Iris pigment epithelial cell (primary cell): ENCODE data around the gene PTCD1.
"Not testable (repeated sequence)": the region's sequence is repeated elsewhere in the genome, so short reads cannot be mapped to it uniquely, and the experiment has no call there.

Source experiments
- DNase-seq: peaks from one replicate; pipeline ENCODE4 v3.0.0-alpha.2; 2011; ENCODE audit warnings: low read depth

Gene PTCD1

GRCh38 chr7:99387912-99388311 is 50.7 kb downstream of the PTCD1 start:
- DNase-seq, result no peak

GRCh38 chr7:99387239-99387635 is 51.4 kb downstream of the PTCD1 start:
- DNase-seq, result not testable (repeated sequence)

GRCh38 chr7:99386584-99387238 is 51.9 kb downstream of the PTCD1 start:
- no peak for DNase-seq

- no peak for DNase-seq
Observed at GRCh38 chr7:99385564-99385963, 53.0 kb downstream of the PTCD1 start.

- no peak for DNase-seq
Observed at GRCh38 chr7:99384523-99384922, 54.1 kb downstream of the PTCD1 start.

- no peak for DNase-seq
Observed at GRCh38 chr7:99383791-99384370, 54.7 kb downstream of the PTCD1 start.

GRCh38 chr7:99383203-99383602 is 55.4 kb downstream of the PTCD1 start:
- DNase-seq, result no peak

- no peak for DNase-seq
Observed at GRCh38 chr7:99381664-99382075, 56.9 kb downstream of the PTCD1 start.

- peak; percentile 62 for DNase-seq
Observed at GRCh38 chr7:99380823-99381663, 57.6 kb downstream of the PTCD1 start.

GRCh38 chr7:99380032-99380822 is 58.4 kb downstream of the PTCD1 start:
- peak; percentile 68 for DNase-seq

- DNase-seq, result not testable (repeated sequence)
Observed at GRCh38 chr7:99379693-99380031, 58.9 kb downstream of the PTCD1 start.

GRCh38 chr7:99379043-99379577 is 59.5 kb downstream of the PTCD1 start:
- DNase-seq, result peak; percentile 96

- DNase-seq, result peak; percentile 80
Observed at GRCh38 chr7:99375070-99375807, 63.4 kb downstream of the PTCD1 start.

GRCh38 chr7:99374111-99375064 is 64.2 kb downstream of the PTCD1 start, which contains the start of gene ARPC1B:
ARPC1B (plus strand) TSS chr7:99374730; CDS start chr7:99385715, 10,985 bp downstream.
- DNase-seq, result peak; percentile 81

GRCh38 chr7:99373091-99374066 is 65.2 kb downstream of the PTCD1 start:
- DNase-seq, result no peak

GRCh38 chr7:99372275-99373090 is 66.1 kb downstream of the PTCD1 start:
- DNase-seq, result peak; percentile 79

- DNase-seq, result no peak
Observed at GRCh38 chr7:99371376-99371920, 67.2 kb downstream of the PTCD1 start.
